Osteoblast (primary cell): ENCODE results near the gene CFAP141. TPM values are rescaled to one million over a fixed set of nuclear protein-coding genes. Genes with fewer than 3 reads are reported as not detected.
"Not testable (repeated sequence)": the region's sequence is repeated elsewhere in the genome, so short reads cannot be mapped to it uniquely, and the experiment has no call there.

Experiments used
- DNase-seq: peaks from one replicate; pipeline ENCODE4 v3.0.0; 2011; ENCODE audit warnings: low spot score, mixed read lengths; ENCODE audit not compliant: insufficient read length; ENCODE audit errors: missing footprints
- H2AFZ ChIP-seq: 2 replicates; pipeline ENCODE4 v1.6.0; 2011; ENCODE audit warnings: mild to moderate bottlenecking, low read length
- H3K27ac ChIP-seq: 2 replicates; pipeline ENCODE4 v1.5.1; 2011; ENCODE audit warnings: mild to moderate bottlenecking, low read depth, low read length, moderate library complexity
- H3K27me3 ChIP-seq: 2 replicates; pipeline ENCODE4 v1.6.0; 2012; ENCODE audit warnings: mild to moderate bottlenecking, control low read depth, inconsistent platforms, low read length, moderate library complexity; ENCODE audit not compliant: insufficient read depth
- H3K36me3 ChIP-seq: 2 replicates; pipeline ENCODE4 v1.5.1; 2011; ENCODE audit warnings: mild to moderate bottlenecking, low read length, control low read depth, moderate library complexity; ENCODE audit not compliant: insufficient read depth
- H3K4me1 ChIP-seq: 2 replicates; pipeline ENCODE4 v1.5.1; 2011; ENCODE audit warnings: mild to moderate bottlenecking, low read length, control low read depth, moderate library complexity; ENCODE audit not compliant: insufficient read depth
- H3K4me2 ChIP-seq: 2 replicates; pipeline ENCODE4 v1.6.0; 2011; ENCODE audit warnings: mild to moderate bottlenecking, low read length; ENCODE audit not compliant: insufficient read depth
- H3K4me3 ChIP-seq: fragments of 200-600 bp; sonication (generic); 3 replicates; pipeline ENCODE4 v1.5.1; 2012; ENCODE audit warnings: mild to moderate bottlenecking, low read length, inconsistent platforms; ENCODE audit not compliant: insufficient read depth
- H3K79me2 ChIP-seq: 2 replicates; pipeline ENCODE4 v1.6.0; 2012; ENCODE audit warnings: mild to moderate bottlenecking, low read length, control low read depth, inconsistent platforms; ENCODE audit not compliant: insufficient read depth
- H3K9me3 ChIP-seq: 2 replicates; pipeline ENCODE4 v1.5.1; 2011; ENCODE audit warnings: low read depth, low read length, control low read depth
- H4K20me1 ChIP-seq: 2 replicates; pipeline ENCODE4 v1.6.0; 2012; ENCODE audit warnings: mild to moderate bottlenecking, low read length, control low read depth; ENCODE audit not compliant: insufficient read depth
- total RNA-seq: library from RNA; depleted of rRNA; stranded (reverse); fragments of >200 nt; gene quantifications from 2 replicates; pipeline ENCODE4 v1.2.3, GENCODE V29; 2012
- TF ChIP-seq, protein P1 (sequence below): IDR thresholded peaks from 2 replicates; pipeline ENCODE4 v1.5.1; 2011; ENCODE audit warnings: mild to moderate bottlenecking, low read depth, low read length, moderate library complexity; ENCODE audit errors: extremely low read depth

The CFAP141 gene
- total RNA-seq, 1 donor = not detected

DNA sequence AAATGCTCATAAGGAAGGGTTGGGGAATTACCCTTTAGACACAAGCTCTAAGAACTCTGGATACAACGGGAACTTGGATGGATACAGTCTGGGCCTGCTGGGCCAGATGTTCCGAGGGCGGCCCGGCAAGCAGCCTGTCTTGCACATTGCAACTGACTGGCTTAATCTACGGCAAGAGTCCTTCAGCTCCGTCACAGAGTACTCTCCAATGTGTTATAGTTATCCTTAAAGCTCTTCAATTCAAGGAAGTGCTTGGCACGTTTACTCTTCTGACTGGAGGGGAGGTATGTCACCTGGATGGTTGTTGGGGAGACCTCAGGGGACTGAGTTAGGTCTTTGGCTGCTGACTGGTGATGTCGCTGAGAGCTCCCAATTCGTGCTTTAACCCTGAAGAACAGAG lies 1.1 kb upstream of the CFAP141 start:
- Histone ChIP-seq H3K79me2 (peaks cover 2% of the 10 kb centered on the region), H2AFZ (no peak overlapping the region), H3K4me2 (no peak overlapping the region), H3K36me3 (peaks cover 58% of the 10 kb centered on the region), H3K9me3 (no peaks in the 10 kb centered on the region), H3K4me1 (no peaks in the 10 kb centered on the region), H3K27ac (no peak overlapping the region), H3K4me3 (no peak overlapping the region), H3K27me3 (no peaks in the 10 kb centered on the region), H4K20me1 (peaks cover 2% of the 10 kb centered on the region)
- no peak for DNase-seq
- TF ChIP-seq, protein P1, sequence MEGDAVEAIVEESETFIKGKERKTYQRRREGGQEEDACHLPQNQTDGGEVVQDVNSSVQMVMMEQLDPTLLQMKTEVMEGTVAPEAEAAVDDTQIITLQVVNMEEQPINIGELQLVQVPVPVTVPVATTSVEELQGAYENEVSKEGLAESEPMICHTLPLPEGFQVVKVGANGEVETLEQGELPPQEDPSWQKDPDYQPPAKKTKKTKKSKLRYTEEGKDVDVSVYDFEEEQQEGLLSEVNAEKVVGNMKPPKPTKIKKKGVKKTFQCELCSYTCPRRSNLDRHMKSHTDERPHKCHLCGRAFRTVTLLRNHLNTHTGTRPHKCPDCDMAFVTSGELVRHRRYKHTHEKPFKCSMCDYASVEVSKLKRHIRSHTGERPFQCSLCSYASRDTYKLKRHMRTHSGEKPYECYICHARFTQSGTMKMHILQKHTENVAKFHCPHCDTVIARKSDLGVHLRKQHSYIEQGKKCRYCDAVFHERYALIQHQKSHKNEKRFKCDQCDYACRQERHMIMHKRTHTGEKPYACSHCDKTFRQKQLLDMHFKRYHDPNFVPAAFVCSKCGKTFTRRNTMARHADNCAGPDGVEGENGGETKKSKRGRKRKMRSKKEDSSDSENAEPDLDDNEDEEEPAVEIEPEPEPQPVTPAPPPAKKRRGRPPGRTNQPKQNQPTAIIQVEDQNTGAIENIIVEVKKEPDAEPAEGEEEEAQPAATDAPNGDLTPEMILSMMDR = no peak

DNA sequence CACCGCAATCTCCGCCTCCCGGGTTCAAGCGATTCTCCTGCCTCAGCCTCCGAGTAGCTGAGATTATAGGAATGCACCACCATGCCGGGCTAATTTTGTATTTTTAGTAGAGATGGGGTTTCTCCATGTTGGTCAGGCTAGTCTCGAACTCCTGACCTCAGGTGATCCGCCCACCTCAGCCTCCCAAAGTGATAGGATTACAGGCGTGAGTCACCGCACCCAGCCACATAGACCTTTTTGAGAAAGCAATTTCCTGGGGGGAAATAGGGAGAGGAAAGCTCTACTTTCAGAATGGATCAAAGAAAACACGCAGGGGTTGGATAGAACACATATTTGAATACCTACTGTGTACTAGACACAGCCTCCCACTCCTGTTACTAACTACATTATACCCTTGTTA lies 355 bp downstream of the CFAP141 start:
- H3K27me3 ChIP-seq, H3K4me1 ChIP-seq, H3K27ac ChIP-seq, H4K20me1 ChIP-seq, H3K4me3 ChIP-seq, H3K4me2 ChIP-seq, H3K9me3 ChIP-seq, DNase-seq, H3K79me2 ChIP-seq, H2AFZ ChIP-seq: not testable (repeated sequence)
- peaks cover 43% of the 10 kb centered on the region for H3K36me3 ChIP-seq

DNA sequence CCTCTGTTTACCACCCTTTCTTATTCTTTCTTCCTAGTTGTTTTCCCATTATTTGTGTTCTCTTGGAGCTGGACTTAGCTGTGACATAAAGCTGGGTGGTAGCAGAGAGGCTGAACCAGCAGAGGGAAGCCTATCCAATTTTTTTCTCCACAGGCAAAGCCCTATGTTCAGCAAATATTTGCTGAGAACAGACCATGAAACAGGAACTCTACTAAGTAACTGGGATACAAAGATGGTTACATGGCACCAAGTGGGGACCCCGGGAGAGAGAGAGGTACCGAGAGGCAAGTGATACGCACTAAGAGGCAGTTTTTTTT lies 6.6 kb downstream of the CFAP141 start:
- Histone ChIP-seq H3K4me3 (peak overlapping the region; percentile 35), H3K9me3 (no peaks in the 10 kb centered on the region), H3K27me3 (peaks cover 9% of the 10 kb centered on the region), H3K79me2 (no peaks in the 10 kb centered on the region), H3K36me3 (no peaks in the 10 kb centered on the region), H2AFZ (peak overlapping the region; percentile 84), H3K4me1 (peaks cover 4% of the 10 kb centered on the region), H3K4me2 (peak overlapping the region; percentile 72), H4K20me1 (no peaks in the 10 kb centered on the region), H3K27ac (no peak overlapping the region)
- DNase-seq = peak; percentile 61
- TF ChIP-seq, protein P1 = no peak

DNA sequence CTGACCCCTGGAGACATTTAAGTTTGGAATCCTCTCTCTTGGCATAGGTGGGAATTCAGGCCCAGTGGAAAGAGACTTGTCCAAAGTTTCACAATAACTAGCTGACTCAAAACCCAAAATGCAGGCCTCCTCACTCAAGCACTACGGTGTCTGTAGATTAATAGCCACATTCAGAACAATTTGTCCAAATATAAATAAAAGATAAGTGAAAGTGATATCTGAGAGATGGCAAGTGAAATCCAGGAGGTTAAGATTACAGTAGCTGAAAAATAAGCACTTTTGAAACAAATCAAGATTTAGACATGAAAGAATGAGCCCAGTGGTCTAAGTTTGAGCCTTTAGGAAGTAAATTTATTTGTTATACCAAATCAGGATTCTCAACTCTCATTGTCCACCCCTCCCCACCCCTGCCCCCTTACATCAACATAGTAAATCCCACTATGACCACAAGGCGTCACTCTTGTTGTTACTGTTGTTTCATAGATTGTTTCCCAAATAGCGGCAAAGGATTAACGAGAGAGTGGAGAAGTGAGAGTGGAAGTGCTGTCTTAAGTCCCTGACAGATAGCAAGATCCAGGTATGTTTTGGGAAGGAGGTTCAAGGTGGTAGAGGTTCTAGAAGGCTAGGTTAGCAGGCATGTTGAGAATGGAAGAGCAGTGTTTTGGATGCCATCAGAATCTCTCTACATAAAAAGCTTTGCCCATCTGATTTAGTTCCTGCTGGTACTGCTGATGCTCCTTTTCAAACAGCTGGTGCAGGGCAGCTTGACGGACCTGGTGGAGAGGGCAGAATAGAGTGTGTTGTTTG lies 7.2 kb downstream of the CFAP141 start:
- Histone ChIP-seq H3K9me3 (no peaks in the 10 kb centered on the region), H4K20me1 (no peaks in the 10 kb centered on the region), H3K27me3 (peaks cover 13% of the 10 kb centered on the region), H3K4me3 (peak overlapping the region; percentile 35), H3K36me3 (no peaks in the 10 kb centered on the region), H2AFZ (peak overlapping the region; percentile 84), H3K4me1 (peaks cover 4% of the 10 kb centered on the region), H3K4me2 (peak overlapping the region; percentile 72), H3K79me2 (no peaks in the 10 kb centered on the region), H3K27ac (no peak overlapping the region)
- TF ChIP-seq, protein P1 = peak; percentile 59
- DNase-seq = peak; percentile 90
